NCI-H2081 (cell line): ENCODE results near the gene LRRC28.

Source experiments
- DNase-seq, 2 experiments: peaks; one replicate each; lab custom pipeline; 2025; lab: John Stamatoyannopoulos, UW

Gene LRRC28

DNA sequence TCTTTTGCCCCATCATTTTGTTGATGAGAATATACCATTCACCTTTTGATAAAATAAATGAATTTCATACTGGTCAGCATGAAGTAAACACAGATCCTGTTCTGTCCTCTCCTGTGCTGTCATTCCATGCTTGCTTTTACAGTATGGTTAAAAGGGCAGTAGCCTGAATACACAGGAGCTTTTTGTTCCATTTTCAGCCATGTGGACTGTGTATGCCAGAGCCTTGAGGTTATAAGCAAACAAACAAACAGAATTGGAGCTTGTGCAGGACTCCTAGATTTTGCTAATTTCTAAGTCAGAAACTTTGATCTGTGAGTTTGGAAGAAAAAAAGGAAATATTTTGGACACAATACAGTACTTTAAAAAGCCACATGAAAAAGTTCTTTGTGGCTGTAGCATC lies 91.9 kb downstream of the LRRC28 start:
- DNase-seq: no peak

GRCh38 chr15:99343881-99344551 lies 92.7 kb downstream of the LRRC28 start:
- DNase-seq: no peak

DNA sequence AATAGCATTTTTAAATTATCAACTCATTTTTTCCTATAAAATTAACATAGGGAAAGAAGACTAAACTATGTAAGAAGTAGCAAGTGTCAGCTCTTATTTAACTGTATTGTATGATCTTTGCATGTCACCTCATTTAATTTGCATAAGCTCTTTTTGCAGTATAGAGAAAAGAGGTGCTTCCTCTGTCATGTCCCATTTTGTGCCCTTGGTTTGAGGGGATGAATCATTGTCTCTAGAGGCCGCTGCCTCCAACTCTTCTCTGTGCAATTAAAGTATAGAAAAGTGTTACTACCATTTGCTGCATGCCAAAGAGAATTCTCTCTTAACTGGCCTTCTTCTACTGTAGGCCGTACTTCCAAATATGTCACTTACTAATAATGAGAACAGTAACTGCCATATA lies 93.4 kb downstream of the LRRC28 start:
- no peak for DNase-seq

DNA sequence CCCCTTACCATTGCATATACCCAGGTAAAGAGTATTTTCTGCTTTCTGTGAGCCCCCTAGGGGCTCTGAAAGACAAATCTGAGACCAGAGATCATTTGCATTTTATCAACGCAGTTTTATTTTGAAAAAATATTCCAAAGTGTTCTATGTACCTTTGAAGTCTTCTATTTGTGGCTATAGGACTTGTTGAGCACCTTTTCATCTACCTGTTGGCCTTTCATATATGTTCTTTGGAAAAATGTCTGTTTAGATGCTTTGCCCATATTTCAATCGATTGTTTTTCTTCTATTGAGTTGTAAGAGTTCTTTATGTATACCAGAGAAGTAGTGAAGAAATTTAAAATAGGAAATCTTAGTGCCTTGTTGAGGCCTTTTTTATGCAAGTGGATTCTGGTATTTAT lies 94.0 kb downstream of the LRRC28 start:
- DNase-seq: no peak

- no peak for DNase-seq
Measured at GRCh38 chr15:99345832-99346462, 94.7 kb downstream of the LRRC28 start.

DNA sequence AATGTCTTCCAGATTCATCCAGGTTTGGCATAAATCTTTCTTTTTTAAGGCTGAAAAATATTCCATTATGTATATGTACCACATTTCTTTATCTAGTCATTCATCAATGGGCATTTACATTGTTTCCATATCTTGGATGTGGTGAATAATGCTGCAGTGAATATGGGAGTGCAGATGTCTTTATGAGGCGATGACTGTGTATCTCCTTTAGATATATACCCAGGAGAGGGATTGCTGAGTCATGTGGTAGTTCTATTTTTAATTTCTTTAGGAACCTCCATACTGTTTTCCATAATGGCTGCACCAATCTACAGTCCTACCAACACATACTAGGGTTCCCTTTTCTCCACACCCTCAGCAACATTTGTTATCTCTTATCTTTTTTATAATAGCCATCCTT lies 96.3 kb downstream of the LRRC28 start:
- no peak for DNase-seq

- no peak for DNase-seq
Measured at GRCh38 chr15:99348412-99348811, 97.1 kb downstream of the LRRC28 start.

- DNase-seq: no peak
Measured at GRCh38 chr15:99350408-99350807, 99.1 kb downstream of the LRRC28 start.

- DNase-seq: no peak
Measured at GRCh38 chr15:99359769-99360168, 108.5 kb downstream of the LRRC28 start.

DNA sequence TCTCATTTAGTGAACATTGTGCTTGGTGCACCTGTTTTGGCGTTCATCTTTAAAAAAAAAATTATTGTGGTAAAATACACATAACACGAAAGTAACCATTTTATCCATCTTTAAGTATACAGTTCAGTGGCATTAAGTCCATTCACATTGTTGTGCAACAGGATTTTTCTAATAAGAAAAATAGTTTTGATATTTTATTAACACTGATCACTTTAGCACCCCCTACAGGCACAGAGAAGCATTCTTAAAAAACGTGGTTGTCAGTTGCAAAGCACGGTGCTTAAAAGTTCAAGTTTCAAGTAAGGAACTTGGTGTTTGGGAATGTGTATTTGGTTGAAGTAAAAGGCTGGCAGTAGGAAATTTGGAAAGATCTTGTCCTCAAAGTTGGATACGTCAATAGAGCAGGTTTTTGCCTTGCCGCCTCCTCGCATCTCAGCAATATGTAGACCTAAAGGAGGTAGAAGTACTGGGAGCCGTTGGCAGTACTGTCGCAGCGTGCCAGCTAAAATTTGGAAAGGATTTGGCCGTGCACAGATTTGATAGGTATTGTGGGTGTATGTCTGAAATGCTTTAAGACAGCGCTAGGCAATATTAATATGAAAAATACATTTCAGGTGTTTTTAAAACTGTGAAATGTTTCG lies 110.4 kb downstream of the LRRC28 start:
- DNase-seq: no peak

GRCh38 chr15:99365242-99365641 lies 114.0 kb downstream of the LRRC28 start:
- no peak for DNase-seq

DNA sequence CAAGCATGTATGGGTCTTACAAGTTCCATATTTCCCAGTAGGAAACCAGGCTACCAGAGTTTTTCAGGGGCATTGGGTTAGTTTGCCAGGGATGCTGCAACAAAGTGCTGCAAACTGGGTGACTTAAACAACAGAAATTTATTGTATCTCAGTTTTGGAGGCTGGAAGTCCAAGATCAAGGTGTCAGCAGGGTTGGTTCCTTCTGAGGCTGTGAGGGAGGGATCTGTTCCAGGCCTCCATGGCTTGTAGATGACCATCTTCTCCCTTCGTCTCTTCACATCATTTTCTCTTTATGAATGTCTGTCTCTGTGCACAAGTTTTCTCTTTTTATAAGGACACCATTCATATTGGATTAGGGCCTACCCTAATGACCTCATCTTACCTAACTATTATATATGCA lies 114.7 kb downstream of the LRRC28 start:
- no peak for DNase-seq

DNA sequence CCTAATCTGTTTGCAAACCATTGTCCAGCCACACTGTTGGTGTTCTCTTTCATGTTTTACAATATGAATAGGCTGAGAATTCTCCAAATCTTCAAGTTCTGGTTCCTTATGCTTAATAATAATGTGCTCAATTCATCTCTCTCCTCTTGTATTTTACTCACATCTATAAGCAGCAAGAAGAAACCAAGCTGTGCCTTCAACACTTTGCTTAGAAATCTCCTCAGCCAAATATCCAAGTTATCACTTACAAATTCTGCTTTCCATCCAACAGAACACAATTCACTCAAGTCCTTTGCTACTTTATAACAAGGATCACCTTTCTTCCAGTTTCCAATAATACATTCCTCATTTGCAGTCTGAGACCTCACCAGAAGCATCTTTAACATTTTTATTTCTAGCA lies 117.5 kb downstream of the LRRC28 start:
- no peak for DNase-seq

DNA sequence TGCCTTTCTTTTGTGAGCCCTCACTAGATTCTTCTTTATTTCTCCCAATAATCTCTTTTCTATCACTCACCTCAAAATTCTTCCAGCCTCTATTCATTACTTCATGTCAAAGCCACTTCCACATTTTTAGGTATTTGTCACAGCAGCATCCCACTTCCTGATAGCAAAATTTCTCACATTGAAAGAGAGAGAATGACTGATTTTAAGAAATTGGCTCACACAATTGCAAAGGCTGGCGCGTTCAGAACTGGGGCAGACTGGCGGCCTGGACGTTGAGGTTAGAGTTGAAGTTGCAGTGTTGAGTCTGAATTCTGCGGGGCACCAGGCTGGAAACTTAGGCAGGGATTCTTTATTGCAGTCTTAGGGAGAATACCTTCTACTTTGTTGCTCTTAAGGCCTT lies 117.9 kb downstream of the LRRC28 start:
- no peak for DNase-seq

GRCh38 chr15:99371180-99372103 lies 120.2 kb downstream of the LRRC28 start:
- DNase-seq: no peak

DNA sequence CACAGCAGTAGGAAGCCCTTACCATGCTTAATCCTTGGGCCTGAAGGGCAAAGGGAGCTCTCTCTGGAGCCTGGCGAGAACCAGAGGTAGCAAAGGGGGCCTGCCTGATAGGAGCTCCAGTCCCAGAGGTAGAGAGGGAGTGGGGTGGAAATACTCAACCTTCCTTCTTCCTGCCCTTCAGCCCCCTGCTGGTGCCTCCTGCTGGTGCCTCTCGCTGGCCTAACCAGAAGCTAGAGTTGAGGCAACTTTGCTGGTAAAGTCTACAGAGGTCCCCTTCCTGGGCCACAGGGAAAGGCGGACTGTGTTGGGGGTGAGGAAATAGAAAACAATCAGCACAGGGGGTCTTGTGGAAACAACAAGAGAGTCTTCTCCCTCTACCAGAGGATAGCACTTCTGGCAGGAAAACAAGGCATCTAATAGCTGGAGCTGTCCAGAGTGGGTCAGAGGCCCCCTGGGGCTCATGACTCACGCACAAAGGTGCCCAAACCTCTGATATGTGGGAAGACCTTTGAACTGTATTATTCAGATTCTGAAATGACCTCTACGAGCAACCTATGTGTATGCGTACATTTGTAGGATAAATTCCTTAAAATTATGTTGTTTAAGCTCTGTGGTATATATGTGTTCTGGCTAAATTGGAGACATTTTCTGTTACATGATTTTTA lies 133.9 kb downstream of the LRRC28 start:
- no peak for DNase-seq

DNA sequence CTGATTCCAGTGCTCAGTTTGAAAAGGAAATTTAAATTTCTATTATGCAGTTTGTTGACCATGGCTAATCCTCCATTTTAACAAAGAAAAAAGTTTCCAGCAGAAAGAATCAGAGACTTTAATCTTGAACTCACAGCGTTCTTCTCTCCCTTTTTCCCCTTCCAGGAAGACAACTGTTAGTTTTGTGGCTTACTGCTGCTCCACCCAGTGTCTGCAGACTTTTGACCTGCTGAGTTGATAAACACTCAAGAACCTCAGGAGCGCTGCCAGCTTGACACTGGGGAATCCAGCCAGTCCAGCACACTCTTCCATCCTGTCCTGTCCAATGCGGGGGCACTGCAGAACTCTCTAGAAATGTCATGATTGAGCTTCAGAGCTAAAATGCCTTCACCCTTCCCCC lies 134.6 kb downstream of the LRRC28 start:
- DNase-seq: no peak

DNA sequence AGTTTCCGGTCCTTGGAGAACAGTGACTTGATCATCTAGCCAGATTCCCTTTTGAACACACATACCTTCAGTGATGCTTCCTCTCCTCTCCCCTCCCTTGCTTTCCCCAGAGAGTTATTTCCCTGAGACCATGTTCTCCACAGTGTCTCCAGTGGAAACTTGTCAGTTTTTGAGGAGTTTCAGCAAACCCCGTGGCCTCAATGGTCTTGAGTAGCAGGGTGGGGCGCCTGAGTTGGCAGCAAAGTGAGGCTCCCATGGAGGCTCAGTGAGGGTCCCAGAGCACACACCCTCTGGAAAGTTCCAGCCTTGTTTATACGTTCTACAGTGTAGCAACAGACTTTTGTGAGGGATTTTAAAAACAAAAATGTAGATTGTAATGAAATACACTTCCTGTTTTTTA lies 135.1 kb downstream of the LRRC28 start:
- DNase-seq: no peak

- DNase-seq: no peak
Measured at GRCh38 chr15:99387421-99388168, 136.3 kb downstream of the LRRC28 start.

DNA sequence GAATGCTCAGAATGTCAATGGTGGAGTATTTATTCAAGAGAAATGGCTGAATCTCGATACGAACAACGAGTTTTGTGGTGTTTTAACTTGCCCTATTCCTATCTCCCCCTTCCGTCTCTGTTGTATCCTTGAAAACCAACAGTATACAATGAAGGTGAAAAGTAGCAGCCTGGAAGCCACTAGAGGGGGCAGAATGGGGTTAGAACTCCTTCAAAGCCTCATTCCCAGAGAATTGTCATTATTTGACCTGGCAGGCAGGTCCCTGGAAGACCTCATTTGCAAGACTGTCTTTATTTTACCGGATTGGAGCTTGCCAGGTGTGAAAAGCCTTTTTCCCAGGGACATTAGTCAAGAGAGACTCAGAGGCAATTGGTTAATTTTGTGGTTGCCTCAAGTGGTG lies 139.4 kb downstream of the LRRC28 start:
- DNase-seq: no peak

DNA sequence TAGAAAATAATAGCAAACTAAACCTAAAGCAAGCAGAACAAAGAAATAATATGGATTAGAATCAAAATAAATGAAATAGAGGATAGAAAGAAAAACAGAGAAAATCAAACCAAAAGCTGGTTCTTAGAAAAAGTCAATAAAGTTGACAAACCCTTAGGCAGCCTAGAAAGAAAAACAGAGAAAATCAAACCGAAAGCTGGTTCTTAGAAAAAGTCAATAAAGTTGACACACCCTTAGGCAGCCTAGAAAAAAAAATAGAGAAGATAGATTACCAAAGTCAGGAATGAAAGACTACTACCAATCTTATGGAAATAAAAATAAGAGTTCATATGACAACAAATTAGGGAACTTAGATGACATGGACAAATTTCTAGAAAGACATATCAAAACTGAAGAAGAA lies 142.4 kb downstream of the LRRC28 start:
- DNase-seq: no peak
